ENCODE results near the gene TSPAN3.

DNA sequence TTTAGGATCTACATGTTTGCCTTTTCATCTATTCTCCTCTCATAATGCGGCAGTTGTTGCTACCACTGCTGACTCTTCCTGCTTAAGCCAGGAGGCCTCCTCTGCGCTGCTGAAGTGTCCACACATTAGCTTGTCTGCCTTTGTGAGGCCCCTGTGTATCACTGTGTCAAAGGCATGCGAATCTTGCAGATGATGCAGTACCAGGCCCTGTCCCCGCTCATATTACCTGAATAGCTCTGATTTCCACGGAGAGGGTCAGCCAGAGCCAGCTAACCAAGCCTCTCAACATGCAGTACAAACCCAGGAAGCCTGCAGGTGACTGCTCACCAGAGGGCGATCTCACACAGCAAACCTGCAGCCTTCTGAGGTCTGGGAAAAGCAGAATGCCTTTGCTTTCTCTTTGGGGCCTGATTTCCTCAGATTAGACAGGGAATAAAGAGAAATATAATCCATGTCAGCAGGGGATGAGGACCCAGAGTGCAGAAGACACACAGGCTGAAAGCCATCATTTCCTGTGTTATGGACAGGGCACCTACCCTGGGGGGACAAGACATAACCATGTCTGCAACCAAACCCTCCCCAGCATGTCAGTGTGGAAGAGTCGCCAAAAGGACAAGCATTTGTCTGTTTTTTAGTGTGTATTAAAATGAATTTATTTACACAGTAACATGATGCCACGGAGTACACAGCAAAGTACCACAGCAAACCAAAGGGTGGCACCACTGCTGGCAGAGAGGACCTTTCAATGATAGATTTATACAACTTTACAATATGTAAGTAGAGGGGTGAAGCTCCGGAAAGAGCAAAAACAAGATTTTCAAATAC lies 36.8 kb upstream of the TSPAN3 start:
- TF ChIP-seq, protein P1, sequence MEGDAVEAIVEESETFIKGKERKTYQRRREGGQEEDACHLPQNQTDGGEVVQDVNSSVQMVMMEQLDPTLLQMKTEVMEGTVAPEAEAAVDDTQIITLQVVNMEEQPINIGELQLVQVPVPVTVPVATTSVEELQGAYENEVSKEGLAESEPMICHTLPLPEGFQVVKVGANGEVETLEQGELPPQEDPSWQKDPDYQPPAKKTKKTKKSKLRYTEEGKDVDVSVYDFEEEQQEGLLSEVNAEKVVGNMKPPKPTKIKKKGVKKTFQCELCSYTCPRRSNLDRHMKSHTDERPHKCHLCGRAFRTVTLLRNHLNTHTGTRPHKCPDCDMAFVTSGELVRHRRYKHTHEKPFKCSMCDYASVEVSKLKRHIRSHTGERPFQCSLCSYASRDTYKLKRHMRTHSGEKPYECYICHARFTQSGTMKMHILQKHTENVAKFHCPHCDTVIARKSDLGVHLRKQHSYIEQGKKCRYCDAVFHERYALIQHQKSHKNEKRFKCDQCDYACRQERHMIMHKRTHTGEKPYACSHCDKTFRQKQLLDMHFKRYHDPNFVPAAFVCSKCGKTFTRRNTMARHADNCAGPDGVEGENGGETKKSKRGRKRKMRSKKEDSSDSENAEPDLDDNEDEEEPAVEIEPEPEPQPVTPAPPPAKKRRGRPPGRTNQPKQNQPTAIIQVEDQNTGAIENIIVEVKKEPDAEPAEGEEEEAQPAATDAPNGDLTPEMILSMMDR (IDR thresholded peaks at IDR 0.05), result peak in 4 of 6 experiments; percentile 27 to 67 (median 60)
- no peak for TF ChIP-seq POLR2A (IDR thresholded peaks at IDR 0.05)
